Left ventricle myocardium inferior (tissue), 1 donor: ENCODE results near the gene ADAR. TPM values are rescaled to one million over a fixed set of nuclear protein-coding genes. Genes with fewer than 3 reads are reported as not detected.

Source experiments
- DNase-seq: peaks from one replicate; pipeline ENCODE4 v3.0.0-alpha.2; 2020
- H3K27ac ChIP-seq: fragments of 200-600 bp; replicated peaks from 2 replicates; pipeline ENCODE4 v1.8.0; 2021
- H3K27me3 ChIP-seq: fragments of 200-600 bp; 2 replicates; pipeline ENCODE4 v1.8.0; 2021; ENCODE audit warnings: low read depth
- H3K36me3 ChIP-seq: fragments of 200-600 bp; 2 replicates; pipeline ENCODE4 v1.8.0; 2021
- H3K4me1 ChIP-seq: fragments of 200-600 bp; 2 replicates; pipeline ENCODE4 v1.8.0; 2021
- H3K4me3 ChIP-seq: fragments of 200-600 bp; 2 replicates; pipeline ENCODE4 v1.8.0; 2021; ENCODE audit warnings: mild to moderate bottlenecking, moderate library complexity
- H3K9me3 ChIP-seq: fragments of 200-600 bp; replicated peaks from 2 replicates; pipeline ENCODE4 v1.8.0; 2021
- intact Hi-C: fragments of 100-400 bp; cut with micrococcal nuclease; formaldehyde crosslinking; loops from one replicate; pipeline ENCODE4 v1.11.0; 2022
- total RNA-seq: library from RNA; stranded (reverse); fragmentation: NEBNext Ultra II Directional; extraction: Animal tissue kit (Norgen Biotek cat#: 25700); gene quantifications from one replicate; pipeline ENCODE4 v1.2.1, GENCODE V29; 2021
- TF ChIP-seq, protein P1 (sequence below): fragments of 200-600 bp; IDR thresholded peaks from 2 replicates; pipeline ENCODE4 v1.8.0; 2021; ENCODE audit warnings: antibody characterized with exemption, mild to moderate bottlenecking, borderline replicate concordance
- donor health status: DM: no; HTN: yes; CAD: no; lungs with severe emphysema.

The ADAR gene
- total RNA-seq, 1 donor from 2014 or later = 55.8 TPM

DNA sequence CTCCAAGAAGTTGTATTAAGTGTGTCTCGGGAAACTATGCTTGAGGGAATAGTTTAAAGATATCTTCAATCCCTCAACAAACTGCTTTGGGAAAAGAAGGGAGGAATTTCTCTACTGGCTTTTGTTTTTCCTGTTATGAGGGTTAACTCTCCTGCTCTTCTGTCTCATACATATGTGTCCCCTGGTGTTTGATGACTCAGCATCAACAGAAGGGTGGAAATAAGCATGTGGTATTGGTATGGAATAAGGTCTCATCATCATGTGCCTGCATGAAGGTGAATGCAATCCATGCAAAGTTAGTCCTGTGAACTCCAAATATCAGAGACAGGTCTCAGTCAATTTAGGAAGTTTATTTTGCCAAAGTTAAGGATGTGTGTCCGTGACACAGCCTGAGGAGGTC, 27.2 kb upstream of the ADAR start:
- H3K27ac ChIP-seq = no peak overlapping the region
- peaks cover 23% of the 10 kb centered on the region for H3K9me3 ChIP-seq
- peaks cover 25% of the 10 kb centered on the region for H3K27me3 ChIP-seq
- DNase-seq = no peak
- no peak overlapping the region for H3K4me3 ChIP-seq
- H3K36me3 ChIP-seq = no peaks in the 10 kb centered on the region
- intact Hi-C loops = no loop called here
- TF ChIP-seq, protein P1, sequence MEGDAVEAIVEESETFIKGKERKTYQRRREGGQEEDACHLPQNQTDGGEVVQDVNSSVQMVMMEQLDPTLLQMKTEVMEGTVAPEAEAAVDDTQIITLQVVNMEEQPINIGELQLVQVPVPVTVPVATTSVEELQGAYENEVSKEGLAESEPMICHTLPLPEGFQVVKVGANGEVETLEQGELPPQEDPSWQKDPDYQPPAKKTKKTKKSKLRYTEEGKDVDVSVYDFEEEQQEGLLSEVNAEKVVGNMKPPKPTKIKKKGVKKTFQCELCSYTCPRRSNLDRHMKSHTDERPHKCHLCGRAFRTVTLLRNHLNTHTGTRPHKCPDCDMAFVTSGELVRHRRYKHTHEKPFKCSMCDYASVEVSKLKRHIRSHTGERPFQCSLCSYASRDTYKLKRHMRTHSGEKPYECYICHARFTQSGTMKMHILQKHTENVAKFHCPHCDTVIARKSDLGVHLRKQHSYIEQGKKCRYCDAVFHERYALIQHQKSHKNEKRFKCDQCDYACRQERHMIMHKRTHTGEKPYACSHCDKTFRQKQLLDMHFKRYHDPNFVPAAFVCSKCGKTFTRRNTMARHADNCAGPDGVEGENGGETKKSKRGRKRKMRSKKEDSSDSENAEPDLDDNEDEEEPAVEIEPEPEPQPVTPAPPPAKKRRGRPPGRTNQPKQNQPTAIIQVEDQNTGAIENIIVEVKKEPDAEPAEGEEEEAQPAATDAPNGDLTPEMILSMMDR = no peak
- no peaks in the 10 kb centered on the region for H3K4me1 ChIP-seq

DNA sequence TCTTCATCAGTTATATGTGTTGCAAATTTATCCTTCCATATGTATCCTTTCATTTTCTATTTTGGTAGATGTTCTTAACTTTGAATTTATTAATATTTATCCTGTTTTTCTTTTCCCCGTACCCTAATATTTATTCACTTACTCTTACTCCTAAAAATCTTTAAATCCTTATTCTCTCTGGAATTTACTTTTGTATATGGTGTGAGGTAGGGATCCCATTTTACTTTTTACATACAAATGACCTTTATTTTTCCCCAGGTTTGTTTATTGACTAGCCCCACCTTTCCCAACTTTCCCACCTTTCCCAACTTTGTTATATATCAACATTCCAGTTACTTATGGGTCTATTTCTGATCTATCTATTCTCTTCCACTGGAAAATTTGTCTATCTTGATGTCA, 21.7 kb upstream of the ADAR start:
- Histone ChIP-seq H3K4me1 (peaks cover 39% of the 10 kb centered on the region), H3K9me3 (peaks cover 15% of the 10 kb centered on the region), H3K36me3 (no peaks in the 10 kb centered on the region), H3K4me3 (no peak overlapping the region), H3K27ac (no peak overlapping the region), H3K27me3 (peaks cover 5% of the 10 kb centered on the region)
- DNase-seq = no peak
- intact Hi-C loops = no loop called here
- TF ChIP-seq, protein P1 = no peak

DNA sequence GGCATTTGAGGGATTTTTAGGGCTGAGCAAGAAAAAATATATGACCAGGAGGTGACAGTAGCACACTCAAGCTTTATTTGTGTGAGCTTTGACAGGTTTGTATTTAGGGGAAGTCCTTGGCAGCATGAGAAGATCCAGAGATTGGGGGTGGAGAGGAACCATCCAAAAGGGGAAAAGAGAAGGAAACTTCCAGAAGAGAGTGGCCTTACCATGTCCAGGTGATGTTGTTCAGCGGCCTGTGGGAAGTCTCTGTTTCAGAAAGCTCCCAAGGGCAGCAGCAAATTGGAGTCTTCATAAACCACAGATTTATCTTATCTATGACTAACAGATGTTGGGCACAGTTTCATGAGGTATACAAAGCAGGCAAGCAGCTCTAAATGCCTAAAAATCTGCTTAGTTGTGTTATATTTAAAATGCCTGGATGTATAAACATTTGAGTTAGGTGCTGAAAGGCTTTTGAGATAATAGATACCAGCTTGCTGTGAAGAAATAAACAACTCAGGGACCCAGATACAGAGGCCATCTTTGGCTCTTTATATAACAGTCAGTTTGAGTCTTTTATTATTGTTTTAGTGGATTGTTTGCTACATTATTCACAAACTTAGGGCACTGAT, 21.2 kb upstream of the ADAR start:
- H3K4me1 ChIP-seq = peaks cover 44% of the 10 kb centered on the region
- no peak for DNase-seq
- peaks cover 15% of the 10 kb centered on the region for H3K9me3 ChIP-seq
- no peak overlapping the region for H3K4me3 ChIP-seq
- TF ChIP-seq, protein P1 = no peak
- no peak overlapping the region for H3K27ac ChIP-seq
- H3K36me3 ChIP-seq = no peaks in the 10 kb centered on the region
- peaks cover 3% of the 10 kb centered on the region for H3K27me3 ChIP-seq
- intact Hi-C loops = no loop called here

DNA sequence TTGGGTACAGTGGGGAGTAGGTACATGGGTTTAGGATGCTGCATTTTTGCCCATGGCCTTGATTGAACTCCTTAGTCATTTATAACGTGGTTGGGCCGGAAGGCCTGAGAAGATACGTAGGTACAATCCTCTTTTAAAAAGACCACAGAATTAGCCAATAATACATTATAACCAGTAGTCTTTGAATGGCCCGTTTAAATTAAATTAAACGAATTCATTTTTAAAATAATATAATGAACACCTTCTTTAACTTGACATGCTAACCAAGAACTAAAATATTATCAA, 20.1 kb upstream of the ADAR start:
- Histone ChIP-seq H3K27me3 (no peaks in the 10 kb centered on the region), H3K36me3 (no peaks in the 10 kb centered on the region), H3K4me1 (peaks cover 49% of the 10 kb centered on the region), H3K9me3 (peaks cover 15% of the 10 kb centered on the region), H3K27ac (peak overlapping the region; percentile 95), H3K4me3 (peak overlapping the region; percentile 94)
- TF ChIP-seq, protein P1 = no peak
- no peak for DNase-seq
- intact Hi-C loops = no loop called here

DNA sequence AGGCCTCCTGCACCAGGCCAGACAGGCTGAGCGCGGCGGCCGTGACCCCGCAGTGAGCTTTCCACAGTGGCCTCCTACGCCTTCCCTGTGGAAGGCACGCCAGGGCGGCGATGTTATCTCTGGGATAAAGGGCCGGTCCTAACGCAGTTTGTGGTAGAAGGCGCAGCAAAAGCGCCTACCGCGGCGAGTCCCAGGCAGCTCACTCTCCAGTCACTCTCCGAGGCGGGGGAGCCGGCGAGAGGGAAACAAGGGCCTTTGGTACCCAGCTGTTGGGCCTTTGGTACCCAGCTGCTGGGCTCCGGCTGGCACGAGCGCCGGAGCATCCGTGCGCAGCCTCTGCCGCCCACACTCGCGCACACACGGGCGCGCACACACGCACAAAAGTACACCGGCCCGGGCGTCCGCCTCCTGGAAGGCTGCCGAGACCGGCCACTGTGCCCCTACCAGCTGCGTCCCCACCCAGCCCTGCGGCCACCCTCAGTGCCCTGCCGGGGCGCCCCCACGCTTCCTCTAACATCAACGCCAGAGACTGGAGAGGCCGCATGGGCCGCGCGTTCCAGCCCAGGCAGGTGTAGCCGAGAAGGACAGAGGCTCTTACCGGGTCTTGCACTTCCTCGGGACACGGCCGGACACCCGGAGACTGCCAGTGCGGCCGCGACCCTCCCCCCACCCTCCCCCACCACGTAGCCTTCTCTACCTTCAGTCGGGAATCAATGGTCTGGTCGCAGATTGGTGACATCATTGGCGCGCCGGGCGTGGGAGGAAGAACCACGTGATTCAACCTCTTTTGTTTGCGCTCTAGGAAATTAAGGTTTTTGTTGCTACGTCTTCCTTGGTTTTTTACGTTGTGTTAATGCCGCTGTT, 19.5 kb upstream of the ADAR start:
- Histone ChIP-seq H3K9me3 (peaks cover 15% of the 10 kb centered on the region), H3K36me3 (no peaks in the 10 kb centered on the region), H3K4me3 (peak overlapping the region; percentile 94), H3K27me3 (no peaks in the 10 kb centered on the region), H3K27ac (peak overlapping the region; percentile 95), H3K4me1 (peaks cover 55% of the 10 kb centered on the region)
- peak; percentile 93 for DNase-seq
- intact Hi-C loops = no loop called here
- TF ChIP-seq, protein P1 = no peak
